Retina (tissue), 1 donor: ENCODE data around the gene ATP1A2.
"Not testable (repeated sequence)": the region's sequence is repeated elsewhere in the genome, so short reads cannot be mapped to it uniquely, and the experiment has no call there.

Source experiments
- DNase-seq: peaks from one replicate; pipeline ENCODE4 v3.0.0-alpha.2; 2016

Gene ATP1A2

GRCh38 chr1:160101717-160102522, 13.6 kb upstream of the ATP1A2 start:
- DNase-seq: peak; percentile 39

- DNase-seq: peak; percentile 23
Observed at GRCh38 chr1:160103658-160104408, 11.7 kb upstream of the ATP1A2 start.

- no peak for DNase-seq
Observed at GRCh38 chr1:160104486-160104885, 11.1 kb upstream of the ATP1A2 start.

- DNase-seq: no peak
Observed at GRCh38 chr1:160105155-160105554, 10.4 kb upstream of the ATP1A2 start.

- no peak for DNase-seq
Observed at GRCh38 chr1:160107512-160107911, 8.0 kb upstream of the ATP1A2 start.

GRCh38 chr1:160108888-160109662, 6.5 kb upstream of the ATP1A2 start:
- peak; percentile 42 for DNase-seq

GRCh38 chr1:160109686-160110085, 5.9 kb upstream of the ATP1A2 start:
- no peak for DNase-seq

GRCh38 chr1:160111462-160111861, 4.1 kb upstream of the ATP1A2 start:
- not testable (repeated sequence) for DNase-seq

GRCh38 chr1:160112357-160112756, 3.2 kb upstream of the ATP1A2 start:
- DNase-seq: peak; percentile 57

GRCh38 chr1:160113407-160113806, 2.2 kb upstream of the ATP1A2 start:
- DNase-seq: no peak

GRCh38 chr1:160114085-160114484, 1.5 kb upstream of the ATP1A2 start:
- peak; percentile 18 for DNase-seq

- peak; percentile 65 for DNase-seq
Observed at GRCh38 chr1:160116283-160117147, 956 bp downstream of the ATP1A2 start.

GRCh38 chr1:160117300-160117699, 1.7 kb downstream of the ATP1A2 start:
- peak; percentile 21 for DNase-seq

GRCh38 chr1:160117709-160118183, 2.2 kb downstream of the ATP1A2 start:
- DNase-seq: peak; percentile 42

GRCh38 chr1:160118928-160119327, 3.4 kb downstream of the ATP1A2 start:
- no peak for DNase-seq

GRCh38 chr1:160120797-160121196, 5.2 kb downstream of the ATP1A2 start:
- DNase-seq: no peak

- no peak for DNase-seq
Observed at GRCh38 chr1:160121388-160121787, 5.8 kb downstream of the ATP1A2 start.

GRCh38 chr1:160122978-160123495, 7.5 kb downstream of the ATP1A2 start:
- no peak for DNase-seq

- DNase-seq: no peak
Observed at GRCh38 chr1:160123726-160124125, 8.2 kb downstream of the ATP1A2 start.

GRCh38 chr1:160124705-160125478, 9.3 kb downstream of the ATP1A2 start:
- DNase-seq: no peak

- DNase-seq: no peak
Observed at GRCh38 chr1:160125746-160126145, 10.2 kb downstream of the ATP1A2 start.
